Mesendoderm (in vitro differentiated cells): ENCODE data around the gene PARD6B.

Experiments used
- DNase-seq: peaks from one replicate; pipeline ENCODE4 v3.0.0; 2013
- H2AK5ac ChIP-seq: 2 replicates; pipeline ENCODE4 v1.6.1; 2013; ENCODE audit warnings: low read length, inconsistent platforms
- H2BK120ac ChIP-seq: 2 replicates; pipeline ENCODE4 v1.6.1; 2013; ENCODE audit warnings: low read depth, mild to moderate bottlenecking, low read length, moderate library complexity, mixed read lengths
- H2BK15ac ChIP-seq: replicated peaks from 2 replicates; pipeline ENCODE4 v1.6.1; 2013; ENCODE audit warnings: low read depth, mild to moderate bottlenecking, moderate library complexity
- H2BK5ac ChIP-seq: 2 replicates; pipeline ENCODE4 v1.6.1; 2013; ENCODE audit warnings: low read length, inconsistent platforms
- H3K18ac ChIP-seq: 2 replicates; pipeline ENCODE4 v1.6.1; 2013; ENCODE audit warnings: mild to moderate bottlenecking, low read length, mixed read lengths
- H3K23ac ChIP-seq: one replicate; pipeline ENCODE4 v1.6.1; 2013; ENCODE audit warnings: low read length
- H3K27ac ChIP-seq: 2 replicates; pipeline ENCODE4 v1.5.1; 2013; ENCODE audit warnings: low read depth, mild to moderate bottlenecking, inconsistent platforms, low read length, moderate library complexity
- H3K27me3 ChIP-seq: 2 replicates; pipeline ENCODE4 v1.6.1; 2013; ENCODE audit warnings: low read length, control low read depth, mild to moderate bottlenecking, inconsistent platforms; ENCODE audit not compliant: insufficient read depth, poor library complexity
- H3K36me3 ChIP-seq: 2 replicates; pipeline ENCODE4 v1.6.1; 2013; ENCODE audit warnings: low read length, inconsistent platforms; ENCODE audit not compliant: control insufficient read depth, insufficient read depth
- H3K4ac ChIP-seq: one replicate; pipeline ENCODE4 v1.6.1; 2013; ENCODE audit warnings: low read depth, mild to moderate bottlenecking, low read length, moderate library complexity
- H3K4me1 ChIP-seq: 2 replicates; pipeline ENCODE4 v1.6.1; 2013; ENCODE audit warnings: low read depth, low read length, inconsistent platforms; ENCODE audit not compliant: control insufficient read depth
- H3K4me2 ChIP-seq: 2 replicates; pipeline ENCODE4 v1.6.1; 2013; ENCODE audit warnings: low read length
- H3K4me3 ChIP-seq: 2 replicates; pipeline ENCODE4 v1.5.1; 2013; ENCODE audit warnings: mild to moderate bottlenecking, low read length
- H3K56ac ChIP-seq: one replicate; pipeline ENCODE4 v1.6.1; 2013; ENCODE audit warnings: low read length
- H3K79me1 ChIP-seq: 2 replicates; pipeline ENCODE4 v1.6.1; 2013; ENCODE audit warnings: low read length, inconsistent platforms
- H3K79me2 ChIP-seq: 2 replicates; pipeline ENCODE4 v1.6.1; 2013; ENCODE audit warnings: mild to moderate bottlenecking, low read length; ENCODE audit not compliant: control insufficient read depth, insufficient read depth
- H3K9ac ChIP-seq: 2 replicates; pipeline ENCODE4 v1.6.1; 2013; ENCODE audit warnings: low read length, inconsistent platforms
- H4K5ac ChIP-seq: one replicate; pipeline ENCODE4 v1.6.1; 2013; ENCODE audit warnings: low read length
- H4K8ac ChIP-seq: one replicate; pipeline ENCODE4 v1.6.1; 2013; ENCODE audit warnings: low read depth, mild to moderate bottlenecking, control low read depth, low read length, moderate library complexity
- WGBS: extraction: QIAGEN DNeasy Blood & Tissue Kit; methylation state at CpG from one replicate; pipeline ENCODE4 v1.1.7; 2013; ENCODE audit warnings: low lambda C conversion rate, missing lambda C conversion rate; ENCODE audit not compliant: insufficient coverage; ENCODE audit errors: extremely low coverage; 5-methylcytosine and 5-hydroxymethylcytosine counted together

PARD6B gene

GRCh38 chr20:50724851-50725723 lies 6.3 kb upstream of the PARD6B start:
- Histone ChIP-seq H3K56ac (peak overlapping the region; percentile 25), H4K8ac (no peak overlapping the region), H2AK5ac (no peak overlapping the region), H2BK120ac (no peak overlapping the region), H3K4me1 (peaks cover 9% of the 10 kb centered on the region), H3K4me2 (no peak overlapping the region), H3K9ac (no peak overlapping the region), H3K4me3 (no peak overlapping the region), H2BK5ac (no peak overlapping the region), H3K4ac (no peak overlapping the region), H3K36me3 (no peaks in the 10 kb centered on the region), H3K23ac (no peak overlapping the region), H2BK15ac (no peak overlapping the region), H3K79me1 (no peaks in the 10 kb centered on the region), H3K18ac (peak overlapping the region; percentile 78), H3K79me2 (no peaks in the 10 kb centered on the region), H3K27me3 (no peaks in the 10 kb centered on the region), H4K5ac (no peak overlapping the region), H3K27ac (no peak overlapping the region)
- peak; percentile 75 for DNase-seq
- no CpG with 5 or more reads among the region's 14 CpGs for WGBS

GRCh38 chr20:50725724-50726005 lies 5.7 kb upstream of the PARD6B start:
- Histone ChIP-seq H4K5ac (no peak overlapping the region), H3K79me1 (no peaks in the 10 kb centered on the region), H3K4me1 (peaks cover 12% of the 10 kb centered on the region), H3K27me3 (no peaks in the 10 kb centered on the region), H3K56ac (peak overlapping the region; percentile 25), H3K27ac (no peak overlapping the region), H4K8ac (no peak overlapping the region), H3K18ac (no peak overlapping the region), H3K4me2 (no peak overlapping the region), H3K4ac (no peak overlapping the region), H2BK15ac (no peak overlapping the region), H3K36me3 (no peaks in the 10 kb centered on the region), H3K23ac (no peak overlapping the region), H2BK120ac (no peak overlapping the region), H3K79me2 (no peaks in the 10 kb centered on the region), H2AK5ac (no peak overlapping the region), H3K4me3 (no peak overlapping the region), H2BK5ac (no peak overlapping the region), H3K9ac (no peak overlapping the region)
- no peak for DNase-seq
- no CpG with 5 or more reads among the region's 10 CpGs for WGBS

- Histone ChIP-seq H3K79me1 (no peaks in the 10 kb centered on the region), H3K27ac (no peak overlapping the region), H3K18ac (no peak overlapping the region), H3K36me3 (no peaks in the 10 kb centered on the region), H2BK15ac (no peak overlapping the region), H3K4me3 (no peak overlapping the region), H3K4me1 (peaks cover 12% of the 10 kb centered on the region), H3K56ac (no peak overlapping the region), H2AK5ac (no peak overlapping the region), H3K4ac (no peak overlapping the region), H3K27me3 (no peaks in the 10 kb centered on the region), H4K8ac (no peak overlapping the region), H3K9ac (no peak overlapping the region), H3K4me2 (no peak overlapping the region), H2BK5ac (no peak overlapping the region), H2BK120ac (no peak overlapping the region), H3K79me2 (peaks cover 3% of the 10 kb centered on the region), H4K5ac (no peak overlapping the region), H3K23ac (no peak overlapping the region)
- WGBS, result no CpG with 5 or more reads among the region's 4 CpGs
- DNase-seq, result no peak
Observed at GRCh38 chr20:50726955-50727791, 4.2 kb upstream of the PARD6B start.

- no peaks in the 10 kb centered on the region for H3K27me3 ChIP-seq
- H3K79me2 ChIP-seq, result peaks cover 10% of the 10 kb centered on the region
- no CpG with 5 or more reads among the region's 8 CpGs for WGBS
Observed at GRCh38 chr20:50727792-50728485, 3.4 kb upstream of the PARD6B start.

GRCh38 chr20:50728486-50728980 lies 2.8 kb upstream of the PARD6B start:
- Histone ChIP-seq H3K56ac (no peak overlapping the region), H3K27me3 (no peaks in the 10 kb centered on the region), H3K27ac (no peak overlapping the region), H3K4ac (no peak overlapping the region), H4K8ac (no peak overlapping the region), H3K23ac (no peak overlapping the region), H3K4me3 (no peak overlapping the region), H3K79me2 (peaks cover 15% of the 10 kb centered on the region), H3K4me2 (no peak overlapping the region), H3K79me1 (no peaks in the 10 kb centered on the region), H2BK15ac (no peak overlapping the region), H2BK5ac (no peak overlapping the region), H3K9ac (no peak overlapping the region), H3K18ac (no peak overlapping the region), H3K4me1 (peaks cover 12% of the 10 kb centered on the region), H2BK120ac (no peak overlapping the region), H2AK5ac (no peak overlapping the region), H3K36me3 (no peaks in the 10 kb centered on the region), H4K5ac (no peak overlapping the region)
- DNase-seq, result no peak
- no CpG with 5 or more reads among the region's 4 CpGs for WGBS

More at GRCh38 chr20:50727792-50728485, 3.4 kb upstream of the PARD6B start:
- no peak overlapping the region for H4K5ac ChIP-seq
- H2BK15ac ChIP-seq, result no peak overlapping the region
- H3K4me1 ChIP-seq, result peaks cover 12% of the 10 kb centered on the region
- no peak for DNase-seq
- no peak overlapping the region for H4K8ac ChIP-seq
- H3K4me3 ChIP-seq, result no peak overlapping the region
- H3K36me3 ChIP-seq, result no peaks in the 10 kb centered on the region
- no peak overlapping the region for H2BK120ac ChIP-seq
- no peak overlapping the region for H2AK5ac ChIP-seq
- H2BK5ac ChIP-seq, result no peak overlapping the region
- no peak overlapping the region for H3K23ac ChIP-seq
- H3K56ac ChIP-seq, result no peak overlapping the region
- no peak overlapping the region for H3K4ac ChIP-seq
- H3K27ac ChIP-seq, result no peak overlapping the region
- no peak overlapping the region for H3K9ac ChIP-seq
- no peaks in the 10 kb centered on the region for H3K79me1 ChIP-seq
- H3K18ac ChIP-seq, result no peak overlapping the region
- H3K4me2 ChIP-seq, result no peak overlapping the region
